NK-92 (cell line): ENCODE results near the gene LCE3C.
"Not testable (repeated sequence)": the region's sequence is repeated elsewhere in the genome, so short reads cannot be mapped to it uniquely, and the experiment has no call there.

Source experiments
- DNase-seq: peaks from one replicate; lab custom pipeline; 2025; ENCODE audit not compliant: unreplicated experiment; lab: John Stamatoyannopoulos, UW

Gene LCE3C

GRCh38 chr1:152599934-152600333 is at the start of gene LCE3C:
Gene LCE3C, plus strand, starts transcription at chr1:152600234. Its CDS starts 498 bp downstream, at chr1:152600732.
- no peak for DNase-seq

GRCh38 chr1:152565115-152565514 is 34.9 kb upstream of the LCE3C start:
- no peak for DNase-seq

- DNase-seq: no peak
Measured at GRCh38 chr1:152565535-152566215, 34.4 kb upstream of the LCE3C start.

GRCh38 chr1:152566681-152567080 is 33.4 kb upstream of the LCE3C start, which contains the start of gene LCE3E:
Gene LCE3E, minus strand, starts transcription at chr1:152566780. Its CDS starts 572 bp downstream, at chr1:152566208.
- DNase-seq: no peak

- no peak for DNase-seq
Measured at GRCh38 chr1:152577168-152577567, 22.9 kb upstream of the LCE3C start.

GRCh38 chr1:152579526-152579925 is 20.5 kb upstream of the LCE3C start:
- not testable (repeated sequence) for DNase-seq

- no peak for DNase-seq
Measured at GRCh38 chr1:152580433-152580832, 19.6 kb upstream of the LCE3C start, which contains the start of gene LCE3D. Gene LCE3D, minus strand, starts transcription at chr1:152580516. Its CDS starts 580 bp downstream, at chr1:152579936.

GRCh38 chr1:152582647-152583046 is 17.4 kb upstream of the LCE3C start:
- DNase-seq: no peak

GRCh38 chr1:152585586-152585985 is 14.4 kb upstream of the LCE3C start:
- no peak for DNase-seq

GRCh38 chr1:152596986-152597385 is 3.0 kb upstream of the LCE3C start:
- no peak for DNase-seq

GRCh38 chr1:152613511-152613910 is 13.5 kb downstream of the LCE3C start, which contains the start of gene LCE3B:
Gene LCE3B, plus strand, starts transcription at chr1:152613811. Its CDS starts 0 bp downstream, at chr1:152613811.
- no peak for DNase-seq

GRCh38 chr1:152621993-152622392 is 22.0 kb downstream of the LCE3C start:
- DNase-seq: no peak

- no peak for DNase-seq
Measured at GRCh38 chr1:152622803-152623202, 22.8 kb downstream of the LCE3C start, which contains the start of gene LCE3A. Gene LCE3A, minus strand, starts transcription at chr1:152623103. Its CDS starts 0 bp downstream, at chr1:152623103.

GRCh38 chr1:152623203-152623844 is 23.3 kb downstream of the LCE3C start:
- no peak for DNase-seq

GRCh38 chr1:152626744-152627143 is 26.7 kb downstream of the LCE3C start:
- no peak for DNase-seq

GRCh38 chr1:152630596-152630995 is 30.6 kb downstream of the LCE3C start:
- DNase-seq: no peak

GRCh38 chr1:152640351-152640750 is 40.3 kb downstream of the LCE3C start:
- DNase-seq: no peak

GRCh38 chr1:152643945-152644344 is 43.9 kb downstream of the LCE3C start:
- no peak for DNase-seq

GRCh38 chr1:152645146-152645545 is 45.1 kb downstream of the LCE3C start:
- DNase-seq: no peak

GRCh38 chr1:152646656-152647055 is 46.6 kb downstream of the LCE3C start:
- DNase-seq: no peak
